ENCODE data around the gene ARL13B.

ARL13B gene

DNA sequence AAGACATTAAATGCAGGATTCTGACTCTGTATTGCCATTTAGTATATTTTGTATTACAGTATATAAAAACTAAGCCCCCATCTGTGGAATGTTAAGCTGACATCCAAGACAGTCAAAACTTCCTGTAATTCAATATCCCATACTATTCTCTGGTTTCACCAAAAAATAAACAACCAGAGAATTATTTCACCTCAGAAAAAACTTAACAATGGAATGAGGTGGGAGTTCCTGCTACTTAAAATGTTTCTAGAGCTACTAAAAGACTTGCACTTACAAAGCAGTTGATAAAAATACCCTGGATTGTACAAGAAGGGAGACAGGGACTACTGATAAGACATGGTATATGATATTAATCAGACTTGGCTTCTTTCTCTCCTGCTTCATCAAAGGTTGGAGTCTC is 8.3 kb downstream of the ARL13B start:
- no peak for TF ChIP-seq GATA2 (IDR thresholded peaks at IDR 0.05; ENCODE audit: low read depth, low read length)
- TF ChIP-seq GATA3 (IDR thresholded peaks at IDR 0.05; ENCODE audit: low read depth, low read length) = no peak

- TF ChIP-seq GATA2 (IDR thresholded peaks at IDR 0.05; ENCODE audit: low read depth, low read length) (no peak), GATA3 (IDR thresholded peaks at IDR 0.05; ENCODE audit: low read depth, low read length) (no peak)
These were observed 8.8 kb downstream of the ARL13B start for GRCh38 chr3:93988764-93989163.

GRCh38 chr3:93989241-93989640 is 9.3 kb downstream of the ARL13B start:
- TF ChIP-seq GATA3 (IDR thresholded peaks at IDR 0.05; ENCODE audit: low read depth, low read length) (no peak), GATA2 (IDR thresholded peaks at IDR 0.05; ENCODE audit: low read depth, low read length) (no peak)

DNA sequence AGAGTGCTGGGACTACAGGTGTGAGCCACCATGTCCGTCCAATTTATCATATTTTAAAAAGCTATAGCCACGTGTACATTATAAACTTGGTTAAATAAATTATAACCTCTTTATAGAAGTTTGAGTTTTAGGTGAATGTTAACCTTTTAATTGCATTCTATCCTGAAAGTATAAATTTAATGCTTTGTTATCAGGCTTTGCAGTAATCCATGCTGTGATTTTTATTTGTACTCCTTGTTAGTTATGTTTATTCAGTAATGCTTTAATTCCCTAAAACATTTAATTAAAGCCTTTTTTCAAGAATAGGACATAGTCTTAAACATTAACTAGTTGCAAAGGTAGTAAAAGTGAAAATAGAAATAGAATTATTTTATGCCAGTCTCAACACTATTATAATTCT is 11.7 kb downstream of the ARL13B start:
- TF ChIP-seq GATA3 (IDR thresholded peaks at IDR 0.05; ENCODE audit: low read depth, low read length) (no peak), GATA2 (IDR thresholded peaks at IDR 0.05; ENCODE audit: low read depth, low read length) (no peak)

- TF ChIP-seq GATA3 (IDR thresholded peaks at IDR 0.05; ENCODE audit: low read depth, low read length) (no peak), GATA2 (IDR thresholded peaks at IDR 0.05; ENCODE audit: low read depth, low read length) (no peak)
These were observed 12.3 kb downstream of the ARL13B start for GRCh38 chr3:93992207-93992606.

GRCh38 chr3:93994056-93994455 is 14.1 kb downstream of the ARL13B start:
- TF ChIP-seq GATA2 (IDR thresholded peaks at IDR 0.05; ENCODE audit: low read depth, low read length) (no peak), GATA3 (IDR thresholded peaks at IDR 0.05; ENCODE audit: low read depth, low read length) (no peak)

DNA sequence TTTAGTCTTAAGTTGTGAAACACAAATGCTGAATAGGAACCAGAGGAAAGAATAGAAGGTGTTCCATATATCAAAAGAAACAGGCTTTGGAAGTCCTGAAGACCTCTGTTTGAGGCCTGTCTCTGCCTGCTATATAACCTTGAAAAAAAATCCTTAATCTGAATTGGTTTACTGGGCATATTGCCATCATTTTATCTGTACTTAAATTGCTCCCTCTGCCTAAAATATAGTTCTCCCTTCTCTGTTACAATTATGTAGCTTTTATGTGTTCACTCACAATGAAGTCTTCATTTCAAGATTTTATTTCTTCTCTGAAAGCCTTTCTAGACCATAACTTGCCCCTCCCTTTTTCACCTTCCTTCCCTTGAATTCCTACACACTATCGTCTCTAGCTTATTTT is 21.2 kb downstream of the ARL13B start:
- TF ChIP-seq GATA3 (IDR thresholded peaks at IDR 0.05; ENCODE audit: low read depth, low read length) (no peak), GATA2 (IDR thresholded peaks at IDR 0.05; ENCODE audit: low read depth, low read length) (no peak)

DNA sequence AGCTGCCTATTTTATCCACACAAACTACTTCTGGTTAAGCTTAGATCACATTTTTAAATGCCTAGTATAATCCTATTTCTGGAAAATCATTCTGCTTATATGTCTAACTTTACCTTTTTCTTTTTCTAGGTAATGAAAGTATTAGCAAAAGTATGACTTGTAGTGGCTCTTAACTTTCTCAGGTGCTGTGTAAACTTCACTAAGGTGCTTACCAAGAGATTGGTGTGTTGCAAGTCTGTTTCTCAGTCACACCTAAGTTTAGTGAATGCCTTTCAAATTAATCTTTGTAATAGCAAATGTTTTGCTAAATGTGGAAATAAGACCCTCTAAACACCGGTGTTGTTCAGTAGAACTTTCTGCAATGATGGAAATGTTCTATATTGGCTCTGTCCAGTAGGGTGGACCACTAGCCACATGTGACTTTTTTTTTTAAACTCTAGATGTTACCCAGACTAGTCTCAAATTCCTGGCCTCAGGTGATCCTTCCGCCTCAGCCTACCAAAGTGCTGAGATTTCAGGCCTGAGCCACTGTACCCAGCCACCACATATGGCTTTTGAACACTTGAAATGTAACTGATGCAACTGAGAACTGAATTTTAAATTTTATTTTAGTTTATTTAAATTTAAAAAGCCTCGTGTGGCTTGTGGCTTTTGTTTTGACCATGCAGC is 22.0 kb downstream of the ARL13B start:
- no peak for TF ChIP-seq GATA2 (IDR thresholded peaks at IDR 0.05; ENCODE audit: low read depth, low read length)
- no peak for TF ChIP-seq GATA3 (IDR thresholded peaks at IDR 0.05; ENCODE audit: low read depth, low read length)

DNA sequence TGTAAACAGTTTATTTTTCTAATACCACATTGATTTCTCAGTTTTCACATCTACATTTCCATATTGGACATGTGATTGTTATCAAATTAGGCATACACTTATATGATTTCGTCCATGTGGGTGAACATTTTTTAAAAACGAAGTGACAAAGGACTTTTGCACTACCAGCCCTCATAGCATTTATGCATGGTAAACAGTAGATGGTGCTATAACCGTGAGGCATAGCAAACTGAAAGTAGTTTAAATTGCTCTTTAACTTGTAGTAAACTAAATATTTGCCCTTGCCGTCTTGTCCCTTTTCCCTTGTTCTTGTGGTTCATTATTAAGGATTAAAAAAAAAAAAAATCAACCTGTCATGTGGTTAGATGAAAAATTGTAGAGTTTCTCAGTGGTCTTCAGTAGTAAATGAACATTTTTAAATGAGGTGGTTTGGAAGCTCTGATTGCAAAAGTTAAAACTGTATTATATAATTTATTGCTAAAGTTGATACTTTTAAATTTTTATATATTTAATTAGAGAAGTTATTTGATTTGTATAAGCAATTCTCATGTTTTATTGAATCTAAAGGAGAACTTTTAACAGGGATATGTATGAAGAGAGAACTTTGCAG is 24.5 kb downstream of the ARL13B start:
- TF ChIP-seq GATA2 (IDR thresholded peaks at IDR 0.05; ENCODE audit: low read depth, low read length) (no peak), GATA3 (IDR thresholded peaks at IDR 0.05; ENCODE audit: low read depth, low read length) (no peak)

DNA sequence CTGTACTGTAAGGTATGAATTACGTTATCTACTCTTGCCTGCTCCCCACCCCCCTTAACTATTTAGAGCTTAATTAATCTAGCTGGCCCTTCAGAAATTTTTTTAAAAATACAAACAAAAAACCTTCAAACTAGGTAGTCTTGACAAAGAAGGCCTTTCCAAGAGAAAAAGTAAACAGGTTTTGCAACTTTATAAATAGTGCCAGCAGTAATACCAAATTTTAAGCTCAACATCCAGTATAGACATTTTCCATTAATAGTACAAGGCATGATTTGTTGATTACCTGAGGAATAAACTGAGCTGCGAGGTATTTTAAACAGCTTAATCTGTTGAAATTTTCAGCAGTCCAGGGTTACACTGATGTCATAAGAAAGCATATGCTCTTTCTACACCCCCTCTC is 28.3 kb downstream of the ARL13B start:
- TF ChIP-seq GATA2 (IDR thresholded peaks at IDR 0.05; ENCODE audit: low read depth, low read length) (no peak), GATA3 (IDR thresholded peaks at IDR 0.05; ENCODE audit: low read depth, low read length) (no peak)

GRCh38 chr3:94009608-94010007 is 29.7 kb downstream of the ARL13B start:
- no peak for TF ChIP-seq GATA3 (IDR thresholded peaks at IDR 0.05; ENCODE audit: low read depth, low read length)

GRCh38 chr3:94011233-94011711 is 31.3 kb downstream of the ARL13B start:
- no peak for TF ChIP-seq GATA3 (IDR thresholded peaks at IDR 0.05; ENCODE audit: low read depth, low read length)
- no peak for TF ChIP-seq GATA2 (IDR thresholded peaks at IDR 0.05; ENCODE audit: low read depth, low read length)

GRCh38 chr3:94012185-94012584 is 32.2 kb downstream of the ARL13B start:
- no peak for TF ChIP-seq GATA2 (IDR thresholded peaks at IDR 0.05; ENCODE audit: low read depth, low read length)
- TF ChIP-seq GATA3 (IDR thresholded peaks at IDR 0.05; ENCODE audit: low read depth, low read length) = no peak

GRCh38 chr3:94015025-94015424 is 35.1 kb downstream of the ARL13B start:
- TF ChIP-seq GATA3 (IDR thresholded peaks at IDR 0.05; ENCODE audit: low read depth, low read length) (no peak), GATA2 (IDR thresholded peaks at IDR 0.05; ENCODE audit: low read depth, low read length) (no peak)

DNA sequence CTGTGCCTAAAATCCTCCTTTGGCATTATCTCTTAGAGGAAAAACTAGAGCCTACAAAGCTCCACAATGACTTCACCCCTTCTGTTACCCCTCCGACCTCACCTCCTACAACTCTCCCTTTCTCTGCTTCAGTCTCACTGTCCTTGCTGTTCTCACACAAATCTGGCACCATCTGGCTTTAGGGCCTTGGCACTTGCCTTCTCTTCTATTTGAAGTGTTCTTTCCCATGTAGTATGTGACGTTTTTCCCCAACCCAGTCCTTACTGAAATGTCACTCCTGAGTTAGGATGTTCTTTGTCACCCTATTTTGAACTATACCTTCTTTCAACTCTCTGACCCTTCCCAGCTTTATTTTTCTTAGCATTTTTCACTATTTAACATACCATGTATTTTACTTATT is 39.7 kb downstream of the ARL13B start:
- TF ChIP-seq GATA3 (IDR thresholded peaks at IDR 0.05; ENCODE audit: low read depth, low read length) = no peak
- TF ChIP-seq GATA2 (IDR thresholded peaks at IDR 0.05; ENCODE audit: low read depth, low read length) = no peak

Data from SH-SY5Y (cell line).